ENCODE results near the gene CHTF8.

CHTF8 gene

GRCh38 chr16:69084289-69084688, 48.1 kb downstream of the CHTF8 start:
- no peak for DNase-seq

GRCh38 chr16:69083306-69083941, 49.0 kb downstream of the CHTF8 start:
- DNase-seq, result no peak

GRCh38 chr16:69079697-69080096, 52.7 kb downstream of the CHTF8 start:
- no peak for DNase-seq

GRCh38 chr16:69078073-69078472, 54.3 kb downstream of the CHTF8 start:
- DNase-seq, result no peak

GRCh38 chr16:69077251-69077650, 55.1 kb downstream of the CHTF8 start:
- no peak for DNase-seq

GRCh38 chr16:69073181-69073702, 59.1 kb downstream of the CHTF8 start:
- DNase-seq, result no peak

- no peak for DNase-seq
These were observed 59.8 kb downstream of the CHTF8 start for GRCh38 chr16:69072640-69072974.

GRCh38 chr16:69071036-69071435, 61.4 kb downstream of the CHTF8 start:
- DNase-seq, result no peak

GRCh38 chr16:69069504-69069903, 62.9 kb downstream of the CHTF8 start:
- DNase-seq, result no peak

Measured in NCI-H524 (cell line).